IMR-90 (cell line): ENCODE measurements around the gene SYNE3. TPM values are rescaled to one million over a fixed set of nuclear protein-coding genes. Genes with fewer than 3 reads are reported as not detected.

Experiments used
- ATAC-seq: fragments of 200-7000 bp; cut with Tn5 transposase; 2 replicates; pipeline ENCODE4 v1.9.1; 2020; ENCODE audit warnings: low read depth, mild to moderate bottlenecking, moderate library complexity
- BruUV-seq: library from RNA; stranded (reverse); fragments of 400-500 nt; replicated peaks from 2 replicates; lab custom pipeline; 2021; lab: Mats Ljungman, UMichigan
- CTCF ChIA-PET: fragments of 300-600 bp; formaldehyde crosslinking; extraction: SDS; loops from one replicate; lab custom pipeline; 2021; ENCODE audit warnings: antibody characterized with exemption; lab: Yijun Ruan, JAX
- POLR2A ChIA-PET: fragments of 300-600 bp; sonication (Branson Sonifier 250); formaldehyde crosslinking; loops from one replicate; lab custom pipeline; 2022; ENCODE audit warnings: antibody characterized with exemption; ENCODE audit not compliant: unreplicated experiment; lab: Charles Lee
- DNase-seq: peaks from one replicate; pipeline ENCODE4 v3.0.0; 2013
- H2AFZ ChIP-seq: replicated peaks from 2 replicates; pipeline ENCODE3; 2013; ENCODE audit warnings: low read length, mild to moderate bottlenecking; ENCODE audit not compliant: poor library complexity
- H2AK5ac ChIP-seq: 2 replicates; pipeline ENCODE4 v1.6.1; 2013; ENCODE audit warnings: low read depth, low read length, inconsistent platforms
- H2AK9ac ChIP-seq: replicated peaks from 2 replicates; pipeline ENCODE3; 2013; ENCODE audit warnings: mild to moderate bottlenecking, low read depth, low read length, moderate library complexity; ENCODE audit not compliant: poor library complexity
- H2BK120ac ChIP-seq: 2 replicates; pipeline ENCODE4 v1.6.1; 2013; ENCODE audit warnings: low read depth, low read length, inconsistent platforms
- H2BK15ac ChIP-seq: 3 replicates; pipeline ENCODE4 v1.6.1; 2013; ENCODE audit warnings: low read depth, low read length, inconsistent platforms
- H2BK20ac ChIP-seq: 2 replicates; pipeline ENCODE4 v1.6.1; 2013; ENCODE audit warnings: low read depth, mild to moderate bottlenecking, inconsistent platforms, low read length, moderate library complexity
- H2BK5ac ChIP-seq: 2 replicates; pipeline ENCODE4 v1.6.1; 2013; ENCODE audit warnings: mild to moderate bottlenecking, low read depth, low read length, inconsistent platforms; ENCODE audit not compliant: poor library complexity, severe bottlenecking
- H3K14ac ChIP-seq: replicated peaks from 2 replicates; pipeline ENCODE4 v1.6.1; 2013; ENCODE audit warnings: low read depth, low read length, inconsistent platforms
- H3K18ac ChIP-seq: 2 replicates; pipeline ENCODE4 v1.6.1; 2013; ENCODE audit warnings: low read depth, low read length, control low read depth
- H3K23ac ChIP-seq: 2 replicates; pipeline ENCODE4 v1.6.1; 2013; ENCODE audit warnings: low read depth, low read length, inconsistent platforms
- H3K27ac ChIP-seq: 2 replicates; pipeline ENCODE4 v1.5.1; 2013; ENCODE audit warnings: mild to moderate bottlenecking, control low read depth, low read length; ENCODE audit not compliant: insufficient read depth
- H3K27me3 ChIP-seq: 2 replicates; pipeline ENCODE4 v1.6.1; 2013; ENCODE audit warnings: low read length; ENCODE audit not compliant: control insufficient read depth, insufficient read depth
- H3K36me3 ChIP-seq: 2 replicates; pipeline ENCODE4 v1.6.1; 2013; ENCODE audit warnings: low read length, mixed read lengths; ENCODE audit not compliant: control insufficient read depth, insufficient read depth
- H3K4ac ChIP-seq: 2 replicates; pipeline ENCODE4 v1.6.1; 2013; ENCODE audit warnings: low read depth, low read length, inconsistent platforms
- H3K4me1 ChIP-seq: 2 replicates; pipeline ENCODE4 v1.6.1; 2013; ENCODE audit warnings: low read length, mixed read lengths; ENCODE audit not compliant: control insufficient read depth, insufficient read depth
- H3K4me2 ChIP-seq: 2 replicates; pipeline ENCODE4 v1.6.1; 2013; ENCODE audit warnings: low read depth, mild to moderate bottlenecking, control low read depth, low read length, moderate library complexity
- H3K4me3 ChIP-seq: 2 replicates; pipeline ENCODE4 v1.5.1; 2013; ENCODE audit warnings: low read depth, mild to moderate bottlenecking, control low read depth, low read length, moderate library complexity; ENCODE audit not compliant: insufficient read depth
- H3K56ac ChIP-seq: 2 replicates; pipeline ENCODE4 v1.6.1; 2013; ENCODE audit warnings: low read length, inconsistent platforms; ENCODE audit not compliant: insufficient read depth; ENCODE audit errors: extremely low read depth
- H3K79me1 ChIP-seq, 2 experiments: 2 replicates each; pipeline ENCODE4 v1.6.1; 2013; ENCODE audit warnings: low read length in 2 of 2, inconsistent platforms in 1 of 2, low read depth in 1 of 2
- H3K9ac ChIP-seq: 2 replicates; pipeline ENCODE4 v1.6.1; 2013; ENCODE audit warnings: low read depth, low read length, control low read depth
- H3K9me1 ChIP-seq: 2 replicates; pipeline ENCODE4 v1.6.1; 2013; ENCODE audit warnings: low read length, inconsistent platforms; ENCODE audit not compliant: insufficient read depth
- H3K9me3 ChIP-seq: 2 replicates; pipeline ENCODE4 v1.6.1; 2013; ENCODE audit warnings: low read length; ENCODE audit not compliant: control insufficient read depth, insufficient read depth
- H4K20me1 ChIP-seq: 2 replicates; pipeline ENCODE4 v1.6.1; 2013; ENCODE audit warnings: low read length, inconsistent platforms; ENCODE audit not compliant: insufficient read depth
- H4K5ac ChIP-seq: 2 replicates; pipeline ENCODE4 v1.6.1; 2013; ENCODE audit warnings: mild to moderate bottlenecking, low read depth, low read length, control low read depth
- H4K8ac ChIP-seq, 2 experiments: 2 replicates each; pipeline ENCODE4 v1.6.1; 2013; ENCODE audit warnings: low read depth in 2 of 2, low read length in 2 of 2, control low read depth in 1 of 2, inconsistent platforms in 1 of 2
- H4K91ac ChIP-seq: 2 replicates; pipeline ENCODE4 v1.6.1; 2013; ENCODE audit warnings: low read depth, low read length, inconsistent platforms; ENCODE audit not compliant: insufficient read depth
- CEBPB ChIP-seq: IDR thresholded peaks from 2 replicates; pipeline ENCODE4 v1.6.1; 2012; ENCODE audit warnings: low read depth, low read length, improper control_type of control experiment
- FOS ChIP-seq: fragments of 150-350 bp; IDR thresholded peaks from 2 replicates; pipeline ENCODE4 v1.6.1; 2016; ENCODE audit warnings: low read depth, low read length
- MAFK ChIP-seq: IDR thresholded peaks from 2 replicates; pipeline ENCODE4 v1.6.1; 2012; ENCODE audit warnings: low read depth, low read length, improper control_type of control experiment
- MAZ ChIP-seq: IDR thresholded peaks from 2 replicates; pipeline ENCODE4 v1.6.1; 2012; ENCODE audit warnings: low read depth, mild to moderate bottlenecking, low read length, improper control_type of control experiment, moderate library complexity, borderline replicate concordance
- NFE2L2 ChIP-seq: fragments of 150-350 bp; IDR thresholded peaks from 2 replicates; pipeline ENCODE4 v1.6.1; 2016; ENCODE audit warnings: low read depth, mild to moderate bottlenecking, low read length
- POLR2A ChIP-seq: IDR thresholded peaks from 2 replicates; pipeline ENCODE4 v1.6.1; 2012; ENCODE audit warnings: mild to moderate bottlenecking, low read depth, low read length
- RAD21 ChIP-seq: IDR thresholded peaks from 2 replicates; pipeline ENCODE4 v1.6.1; 2012; ENCODE audit warnings: low read length, improper control_type of control experiment
- RCOR1 ChIP-seq: IDR thresholded peaks from 2 replicates; pipeline ENCODE4 v1.6.1; 2012; ENCODE audit warnings: mild to moderate bottlenecking, low read length, improper control_type of control experiment; ENCODE audit not compliant: insufficient replicate concordance
- RFX5 ChIP-seq: IDR thresholded peaks from 2 replicates; pipeline ENCODE4 v1.8.0; 2012; ENCODE audit warnings: low read depth, mild to moderate bottlenecking, low read length, moderate library complexity
- SMC3 ChIP-seq: fragments of 150-350 bp; IDR thresholded peaks from 2 replicates; pipeline ENCODE4 v1.6.1; 2016; ENCODE audit warnings: low read depth, mild to moderate bottlenecking, antibody characterized with exemption, low read length, moderate library complexity
- WGBS, 2 experiments: methylation state at CpG; one replicate each; pipeline versions ENCODE4 v1.1.5 to v1.1.7; 2013; ENCODE audit warnings: missing lambda C conversion rate in 2 of 2; ENCODE audit not compliant: insufficient read length in 1 of 2; ENCODE audit errors: extremely low coverage in 2 of 2; 5-methylcytosine and 5-hydroxymethylcytosine counted together
- dilution Hi-C: fragments of 300-500 bp; cut with HindIII; formaldehyde crosslinking; loops from one replicate; pipeline ENCODE4 v1.14.3; 2018; ENCODE audit warnings: low sequenced_read_pairs; ENCODE audit not compliant: unreplicated experiment
- in situ Hi-C: fragments of 300-500 bp; cut with MboI; formaldehyde crosslinking; loops from 3 replicates; pipeline ENCODE4 v1.14.3; 2019; ENCODE audit warnings: low sequenced_read_pairs, inconsistent platforms, mixed read lengths
- intact Hi-C: fragments of 100-400 bp; cut with micrococcal nuclease; formaldehyde crosslinking; loops from 2 replicates; pipeline ENCODE4 v1.10.0; 2022
- polyA plus RNA-seq, 3 experiments: library from polyadenylated mRNA; depleted of rRNA; stranded (reverse); fragments of >200 nt; gene quantifications; 2 replicates each; pipeline ENCODE4 v1.2.3, GENCODE V29; 2012; ENCODE audit warnings: low replicate concordance in 1 of 3
- total RNA-seq: library from RNA; depleted of rRNA; stranded (reverse); fragments of >200 nt; gene quantifications from 2 replicates; pipeline ENCODE4 v1.2.3, GENCODE V29; 2012
- TF ChIP-seq, protein P1 (sequence below): fragments of 150-350 bp; IDR thresholded peaks from 2 replicates; pipeline ENCODE4 v1.6.1; 2017; ENCODE audit warnings: mild to moderate bottlenecking, antibody characterized with exemption, low read length, low read depth
- TF ChIP-seq, protein P2 (sequence below): conservative IDR thresholded peaks from 2 replicates; pipeline ENCODE4 v1.5.1; 2012; ENCODE audit warnings: mild to moderate bottlenecking, low read depth, low read length, improper control_type of control experiment
- TF ChIP-seq, protein P3 (sequence below): fragments of 150-350 bp; IDR thresholded peaks from 2 replicates; pipeline ENCODE4 v1.6.1; 2016; ENCODE audit warnings: low read depth, mild to moderate bottlenecking, low read length, moderate library complexity, borderline replicate concordance

SYNE3 gene
- total and polyA plus RNA-seq, 2 of the 4 experiments (the other 2 are of a cell fraction): 2.9 to 5.0 TPM

DNA sequence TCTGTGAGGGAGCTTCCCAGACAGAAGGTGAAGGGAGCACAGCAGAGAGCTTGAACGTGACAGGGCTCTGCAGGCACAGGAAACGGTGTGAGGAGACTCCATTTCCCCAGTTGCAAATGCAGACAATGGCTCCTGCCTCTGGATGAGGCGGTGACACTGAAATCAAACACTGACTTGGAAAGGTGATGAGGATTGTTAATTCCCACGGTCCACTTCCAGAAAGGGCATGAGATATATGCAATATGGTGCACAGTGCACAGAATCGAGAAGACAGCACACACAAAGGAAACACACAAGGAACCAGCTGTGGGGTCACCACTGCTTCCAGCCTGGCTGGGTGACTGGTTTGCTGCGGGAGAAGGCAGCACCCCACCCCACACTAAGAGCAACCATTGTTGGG is 42.0 kb downstream of the SYNE3 start:
- Histone ChIP-seq H3K14ac (no peak overlapping the region), H2AK5ac (no peak overlapping the region), H3K27me3 (no peaks in the 10 kb centered on the region), H3K36me3 (peaks cover 11% of the 10 kb centered on the region; the same call in 1 of the 2 replicates), H4K8ac (no peak overlapping the region), H3K9me3 (no peaks in the 10 kb centered on the region), H3K4me3 (no peak overlapping the region), H3K9ac (no peak overlapping the region), H3K9me1 (peaks cover 11% of the 10 kb centered on the region; the same call in 1 of the 2 replicates), H2BK20ac (no peak overlapping the region), H2BK15ac (no peak overlapping the region), H4K5ac (no peak overlapping the region), H3K4me2 (no peak overlapping the region), H3K4ac (no peak overlapping the region), H3K18ac (no peak overlapping the region), H3K27ac (no peak overlapping the region), H2AFZ (no peak overlapping the region), H4K20me1 (no peaks in the 10 kb centered on the region; the same call in 1 of the 2 replicates), H3K4me1 (peaks cover 2% of the 10 kb centered on the region; the same call in 1 of the 2 replicates), H3K79me1 (peaks cover 0 to 30% of the 10 kb centered on the region in 2 experiments; a peak in 2 of 4 replicates), H2AK9ac (no peak overlapping the region), H2BK120ac (no peak overlapping the region), H3K23ac (no peak overlapping the region), H4K91ac (no peak overlapping the region), H2BK5ac (no peak overlapping the region), H3K56ac (no peak overlapping the region)
- intact Hi-C loops (no loop called here), in situ Hi-C loops (no loop called here), dilution Hi-C loops (no loop called here)
- no peak for TF ChIP-seq CEBPB
- TF ChIP-seq, protein P1, sequence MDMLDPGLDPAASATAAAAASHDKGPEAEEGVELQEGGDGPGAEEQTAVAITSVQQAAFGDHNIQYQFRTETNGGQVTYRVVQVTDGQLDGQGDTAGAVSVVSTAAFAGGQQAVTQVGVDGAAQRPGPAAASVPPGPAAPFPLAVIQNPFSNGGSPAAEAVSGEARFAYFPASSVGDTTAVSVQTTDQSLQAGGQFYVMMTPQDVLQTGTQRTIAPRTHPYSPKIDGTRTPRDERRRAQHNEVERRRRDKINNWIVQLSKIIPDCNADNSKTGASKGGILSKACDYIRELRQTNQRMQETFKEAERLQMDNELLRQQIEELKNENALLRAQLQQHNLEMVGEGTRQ: no peak
- TF ChIP-seq MAZ: no peak
- no peak for TF ChIP-seq SMC3
- no peak for TF ChIP-seq MAFK
- no peak for TF ChIP-seq RCOR1
- no peak for TF ChIP-seq POLR2A
- no peak for TF ChIP-seq FOS
- no peak for TF ChIP-seq RFX5
- no peak for TF ChIP-seq RAD21
- TF ChIP-seq, protein P2, sequence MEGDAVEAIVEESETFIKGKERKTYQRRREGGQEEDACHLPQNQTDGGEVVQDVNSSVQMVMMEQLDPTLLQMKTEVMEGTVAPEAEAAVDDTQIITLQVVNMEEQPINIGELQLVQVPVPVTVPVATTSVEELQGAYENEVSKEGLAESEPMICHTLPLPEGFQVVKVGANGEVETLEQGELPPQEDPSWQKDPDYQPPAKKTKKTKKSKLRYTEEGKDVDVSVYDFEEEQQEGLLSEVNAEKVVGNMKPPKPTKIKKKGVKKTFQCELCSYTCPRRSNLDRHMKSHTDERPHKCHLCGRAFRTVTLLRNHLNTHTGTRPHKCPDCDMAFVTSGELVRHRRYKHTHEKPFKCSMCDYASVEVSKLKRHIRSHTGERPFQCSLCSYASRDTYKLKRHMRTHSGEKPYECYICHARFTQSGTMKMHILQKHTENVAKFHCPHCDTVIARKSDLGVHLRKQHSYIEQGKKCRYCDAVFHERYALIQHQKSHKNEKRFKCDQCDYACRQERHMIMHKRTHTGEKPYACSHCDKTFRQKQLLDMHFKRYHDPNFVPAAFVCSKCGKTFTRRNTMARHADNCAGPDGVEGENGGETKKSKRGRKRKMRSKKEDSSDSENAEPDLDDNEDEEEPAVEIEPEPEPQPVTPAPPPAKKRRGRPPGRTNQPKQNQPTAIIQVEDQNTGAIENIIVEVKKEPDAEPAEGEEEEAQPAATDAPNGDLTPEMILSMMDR: no peak
- TF ChIP-seq, protein P3, sequence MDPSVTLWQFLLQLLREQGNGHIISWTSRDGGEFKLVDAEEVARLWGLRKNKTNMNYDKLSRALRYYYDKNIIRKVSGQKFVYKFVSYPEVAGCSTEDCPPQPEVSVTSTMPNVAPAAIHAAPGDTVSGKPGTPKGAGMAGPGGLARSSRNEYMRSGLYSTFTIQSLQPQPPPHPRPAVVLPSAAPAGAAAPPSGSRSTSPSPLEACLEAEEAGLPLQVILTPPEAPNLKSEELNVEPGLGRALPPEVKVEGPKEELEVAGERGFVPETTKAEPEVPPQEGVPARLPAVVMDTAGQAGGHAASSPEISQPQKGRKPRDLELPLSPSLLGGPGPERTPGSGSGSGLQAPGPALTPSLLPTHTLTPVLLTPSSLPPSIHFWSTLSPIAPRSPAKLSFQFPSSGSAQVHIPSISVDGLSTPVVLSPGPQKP: no peak
- TF ChIP-seq NFE2L2: no peak
- DNase-seq (no peak), ATAC-seq (no peak)
- 89% methylated on average over 3 of the region's 6 CpGs; no CpG with 5 or more reads in 1 of the 2 experiments for WGBS, 2 experiments
- ChIA-PET CTCF (no interaction called here), POLR2A (no interaction called here)
- no TSS peak for BruUV-seq
